ENCODE results near the gene PLPP4.

PLPP4 gene

DNA sequence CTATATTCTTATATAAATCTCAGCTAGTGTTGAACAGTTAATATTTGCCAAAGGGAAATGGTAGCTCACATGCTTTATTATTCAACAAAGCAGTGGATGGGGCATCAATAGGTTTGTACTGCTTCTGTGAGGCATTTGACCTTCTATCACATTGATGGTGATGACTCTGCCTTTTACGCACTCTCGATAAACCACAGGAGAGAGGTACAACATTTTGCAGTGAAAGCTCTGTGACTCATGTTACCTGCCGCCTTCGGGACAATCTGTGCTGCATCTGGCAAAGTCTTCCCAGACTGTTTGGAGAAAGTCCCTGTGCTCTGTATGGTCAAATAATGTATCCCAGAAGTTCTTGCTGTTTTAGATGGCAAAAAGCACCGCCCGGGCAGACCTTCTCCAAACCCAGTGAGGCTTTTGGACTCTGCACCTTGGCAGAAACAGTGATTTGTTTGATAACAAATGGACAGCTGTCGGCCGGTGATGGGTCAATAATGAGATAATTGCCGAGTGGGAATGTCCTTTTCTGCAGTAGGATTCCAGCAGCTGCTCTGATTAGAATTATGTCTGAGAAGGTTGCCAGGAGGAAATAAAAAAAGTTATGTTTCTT, 61.0 kb downstream of the PLPP4 start:
- no peak for DNase-seq (ENCODE audit: low read depth)

DNA sequence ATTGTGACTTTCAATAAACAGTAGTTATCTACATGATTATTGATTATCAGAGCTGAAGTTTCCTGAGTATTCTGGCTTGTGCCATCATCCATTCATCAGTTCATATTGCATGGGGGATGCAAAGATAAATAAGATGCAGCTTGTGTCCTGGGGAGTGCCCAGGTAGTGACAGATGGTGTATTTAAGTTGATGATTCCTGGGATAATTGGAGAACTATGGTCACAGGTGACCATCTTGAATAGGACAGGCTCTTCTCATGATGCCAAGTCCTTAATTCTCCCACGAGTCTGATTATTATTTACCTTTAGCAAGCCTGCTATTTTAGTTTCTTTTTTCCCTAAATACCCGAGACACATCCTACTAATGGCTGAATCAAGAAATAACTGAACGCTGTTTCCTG, 64.9 kb downstream of the PLPP4 start:
- no peak for DNase-seq (ENCODE audit: low read depth)

DNA sequence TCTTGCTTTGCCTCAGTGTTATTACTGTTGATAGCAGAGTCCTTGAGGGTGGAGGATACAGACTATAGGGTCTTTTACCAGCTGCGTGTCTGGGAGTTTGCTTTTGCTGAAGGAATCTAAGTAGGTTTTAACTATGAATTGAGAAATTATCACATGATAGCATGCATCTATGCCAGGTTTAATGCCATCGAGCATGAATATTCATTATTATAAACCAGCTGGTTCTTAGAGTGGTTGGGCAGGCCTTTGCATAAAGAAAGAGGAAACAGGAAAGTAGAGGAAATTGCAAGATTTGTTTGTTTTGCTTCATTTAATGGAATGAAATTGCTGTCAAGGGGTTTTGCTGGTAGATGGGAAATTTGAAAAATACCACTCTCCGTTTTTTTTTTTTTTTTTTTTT, 70.7 kb downstream of the PLPP4 start:
- DNase-seq (ENCODE audit: low read depth), result no peak

DNA sequence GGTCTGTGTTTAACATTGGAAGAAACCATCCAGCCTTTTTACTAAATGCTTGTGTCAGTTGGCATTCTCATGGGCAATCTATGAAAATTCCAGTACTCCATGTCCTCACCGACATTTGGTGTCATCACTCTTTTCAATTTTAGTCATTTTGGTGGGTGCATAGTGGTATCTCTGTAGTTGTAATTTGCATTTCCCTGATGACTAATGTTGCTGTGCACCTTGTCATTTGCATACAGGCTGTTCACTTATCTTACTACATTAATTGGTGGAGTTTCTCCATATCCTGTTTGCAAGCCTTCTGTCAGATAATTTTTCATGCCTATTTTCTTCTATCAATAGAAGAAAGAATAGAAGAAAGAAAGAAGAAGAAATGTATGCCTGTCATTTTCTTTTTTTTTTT, 73.7 kb downstream of the PLPP4 start:
- no peak for DNase-seq (ENCODE audit: low read depth)

DNA sequence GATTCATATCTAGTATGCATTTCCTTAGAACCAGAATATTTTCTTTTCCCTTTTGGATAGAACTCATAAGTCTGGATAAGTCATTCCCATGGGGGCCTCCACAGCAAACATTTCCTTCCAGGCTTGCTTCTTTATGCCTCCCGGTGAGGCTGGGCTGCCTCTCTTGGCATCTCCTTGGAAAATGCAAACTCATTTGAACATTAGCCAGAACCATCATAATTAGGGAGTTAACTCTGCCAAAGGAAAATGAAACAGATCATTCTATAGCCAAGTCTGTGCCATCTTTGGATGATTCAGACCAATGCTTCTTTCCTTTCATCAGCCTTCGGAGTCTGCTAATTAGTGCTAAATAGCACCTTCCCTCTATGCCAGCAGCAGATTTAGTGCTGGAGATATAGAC, 81.1 kb downstream of the PLPP4 start:
- no peak for DNase-seq (ENCODE audit: low read depth)

DNA sequence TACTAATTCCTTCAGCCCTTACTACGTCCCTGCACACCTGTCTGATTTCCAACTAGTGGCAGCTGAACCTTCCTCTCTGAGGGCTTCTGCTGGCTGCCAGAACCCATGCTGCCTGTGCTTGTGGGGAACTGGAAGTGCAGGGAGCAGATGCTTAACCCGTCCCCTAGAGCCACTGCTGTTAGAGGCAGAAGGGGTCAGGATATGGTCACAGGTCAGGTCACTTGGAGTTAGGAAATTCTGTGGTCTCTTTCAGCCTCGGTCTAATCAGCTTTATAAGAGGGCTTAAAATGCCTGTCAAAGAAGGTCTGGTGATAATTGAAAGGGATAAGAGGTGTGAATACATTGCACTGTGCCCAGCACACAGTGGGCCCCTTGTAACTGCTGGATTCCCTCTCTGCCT, 82.0 kb downstream of the PLPP4 start:
- no peak for DNase-seq (ENCODE audit: low read depth)

DNA sequence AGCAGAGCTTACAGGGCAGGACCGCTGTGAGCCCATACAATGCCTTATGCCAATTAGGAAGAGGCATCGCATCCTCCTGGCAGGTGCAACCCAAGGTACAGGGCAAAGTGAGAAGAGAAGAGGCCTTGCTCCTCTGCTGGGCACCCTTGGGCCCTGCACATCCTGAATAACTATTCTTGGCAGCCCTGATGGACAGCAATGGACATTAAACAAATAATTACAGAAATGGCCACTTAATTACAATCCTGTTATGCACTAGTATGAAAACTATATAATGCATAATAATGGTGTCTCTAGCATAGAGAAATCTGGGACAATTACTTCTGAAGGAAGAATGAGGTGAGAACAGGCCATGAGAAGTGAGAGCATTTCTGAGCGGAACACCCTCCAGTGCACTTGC, 83.5 kb downstream of the PLPP4 start:
- no peak for DNase-seq (ENCODE audit: low read depth)

DNA sequence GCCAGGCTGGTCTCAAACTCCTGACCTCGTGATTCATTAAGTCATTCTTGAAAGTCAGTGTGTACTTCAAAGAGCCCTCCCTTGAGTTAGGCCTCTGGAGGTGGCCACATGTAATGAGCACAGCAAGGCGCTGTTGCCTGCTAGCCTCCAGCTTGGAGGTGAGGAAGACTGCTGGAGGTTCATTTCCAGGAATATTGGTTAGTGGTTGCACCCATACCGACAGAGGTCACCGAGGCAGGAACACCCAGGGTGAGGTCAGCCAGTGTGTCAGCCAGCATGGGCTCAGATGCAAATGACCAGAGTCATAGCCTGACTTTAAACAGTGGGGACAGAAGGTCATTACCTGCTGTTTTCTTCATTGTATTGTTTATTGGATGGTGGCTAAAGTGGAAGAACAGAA, 85.0 kb downstream of the PLPP4 start:
- no peak for DNase-seq (ENCODE audit: low read depth)

DNA sequence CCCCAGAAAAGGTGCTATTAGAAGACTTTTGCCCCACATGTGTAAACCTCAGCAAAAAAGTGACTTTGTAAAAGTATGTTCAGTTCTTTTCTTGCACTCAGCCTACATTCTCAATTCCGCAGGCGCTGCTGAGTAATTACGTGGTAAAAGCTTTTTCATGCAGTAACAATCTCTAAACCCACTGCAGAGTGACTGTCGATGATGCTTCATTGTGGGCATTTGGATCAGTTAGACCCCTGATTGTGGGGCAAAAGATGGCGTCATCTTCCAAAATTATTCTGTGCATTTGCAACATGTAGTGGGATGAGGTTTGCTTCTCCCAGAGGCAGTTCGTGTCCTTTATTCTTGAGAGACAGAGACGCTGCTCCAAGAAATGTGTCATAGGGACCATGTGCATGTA, 85.6 kb downstream of the PLPP4 start:
- no peak for DNase-seq (ENCODE audit: low read depth)

DNA sequence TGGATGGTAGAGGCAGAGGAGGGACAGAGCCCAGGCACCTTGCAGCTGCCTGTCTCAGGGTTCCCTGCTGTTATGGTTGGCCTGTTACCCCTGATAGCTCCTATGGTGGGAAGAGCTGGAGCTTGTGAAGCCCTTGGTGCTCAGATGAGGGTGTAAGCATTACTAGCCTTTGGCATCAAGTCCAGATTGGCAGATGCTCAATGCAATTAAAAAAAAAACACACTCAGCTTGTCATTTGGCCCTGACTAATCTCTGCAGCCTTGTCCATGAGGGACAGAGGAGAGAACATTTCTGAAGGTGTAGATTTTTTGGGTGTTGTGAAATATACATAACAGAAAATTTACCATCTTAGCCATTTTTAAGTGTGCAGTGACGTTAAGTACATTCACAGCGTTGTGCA, 86.3 kb downstream of the PLPP4 start:
- DNase-seq (ENCODE audit: low read depth), result no peak

DNA sequence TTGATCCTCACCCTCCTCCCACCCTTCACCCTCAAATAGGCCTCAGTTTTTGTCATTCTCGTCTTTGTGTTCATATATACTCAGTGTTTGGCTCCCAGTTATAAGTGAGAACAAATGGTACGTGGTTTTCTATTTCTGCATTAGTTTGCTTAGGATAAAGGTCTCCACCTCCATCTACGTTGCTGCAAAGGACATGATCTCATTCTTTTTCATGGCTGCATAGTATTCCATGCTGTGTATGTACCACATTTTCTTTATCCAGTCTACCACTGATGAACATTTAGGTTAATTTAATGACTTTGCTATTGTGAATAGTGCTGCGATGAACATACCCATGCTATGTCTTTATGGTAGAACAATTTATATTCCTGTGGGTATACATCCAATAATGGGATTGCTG, 91.2 kb downstream of the PLPP4 start:
- DNase-seq (ENCODE audit: low read depth), result no peak

DNA sequence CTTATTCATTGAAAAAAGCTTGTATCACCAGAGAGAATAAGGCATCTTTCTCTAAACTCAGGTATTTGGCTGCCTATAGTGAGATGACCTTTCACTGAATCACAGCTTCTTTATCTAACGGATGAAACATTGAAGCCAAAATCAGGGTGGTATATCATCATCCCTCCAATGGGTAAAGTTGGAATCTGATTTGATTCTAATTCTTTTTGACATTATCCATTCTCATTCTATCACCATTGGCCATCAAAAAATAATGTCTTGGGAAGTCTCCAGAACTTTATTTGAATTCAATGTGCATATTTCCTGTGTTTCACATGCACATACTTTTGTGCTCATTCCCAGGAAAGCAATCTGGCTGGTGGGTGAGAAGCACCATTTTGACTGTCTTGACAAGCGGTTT, 95.2 kb downstream of the PLPP4 start:
- DNase-seq (ENCODE audit: low read depth), result no peak

DNA sequence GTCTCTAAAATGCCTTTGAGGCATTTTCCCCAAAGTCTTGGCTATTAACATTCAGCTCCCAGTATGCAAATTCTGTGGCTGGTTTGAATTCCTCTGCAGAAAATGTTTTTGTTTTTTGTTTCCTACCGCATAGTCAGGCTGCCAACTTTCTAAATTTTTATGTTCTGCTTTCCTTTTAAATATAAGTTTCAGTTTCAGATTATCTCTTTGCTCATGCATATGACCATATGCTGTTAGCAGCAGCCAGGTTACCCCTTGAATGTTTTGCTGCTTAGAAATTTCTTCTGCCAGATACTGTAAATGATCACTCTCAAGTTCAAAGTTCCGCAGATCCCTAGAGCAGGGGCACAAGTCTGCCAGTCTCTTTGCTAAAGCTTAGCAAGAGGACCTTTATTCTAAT, 96.9 kb downstream of the PLPP4 start:
- DNase-seq (ENCODE audit: low read depth), result no peak

DNA sequence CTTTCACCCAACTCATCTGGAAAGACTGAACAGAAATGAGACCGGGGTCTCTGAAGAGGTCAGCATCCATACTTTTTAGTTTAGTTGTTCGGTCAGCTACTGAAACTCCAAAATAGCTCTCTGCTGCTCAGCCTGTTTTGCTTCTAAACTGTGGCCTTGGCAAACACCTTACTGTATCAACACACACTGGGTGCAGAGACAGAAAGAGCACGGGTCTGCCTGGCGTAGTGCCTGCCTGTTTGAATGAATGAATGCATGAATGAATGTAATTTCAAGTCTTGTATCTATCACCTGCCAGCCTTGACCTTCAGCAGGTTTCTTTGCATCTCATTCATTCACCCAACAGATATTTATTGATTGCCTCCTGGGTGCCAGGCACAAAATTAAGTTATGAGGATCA, 98.4 kb downstream of the PLPP4 start:
- DNase-seq (ENCODE audit: low read depth), result no peak

DNA sequence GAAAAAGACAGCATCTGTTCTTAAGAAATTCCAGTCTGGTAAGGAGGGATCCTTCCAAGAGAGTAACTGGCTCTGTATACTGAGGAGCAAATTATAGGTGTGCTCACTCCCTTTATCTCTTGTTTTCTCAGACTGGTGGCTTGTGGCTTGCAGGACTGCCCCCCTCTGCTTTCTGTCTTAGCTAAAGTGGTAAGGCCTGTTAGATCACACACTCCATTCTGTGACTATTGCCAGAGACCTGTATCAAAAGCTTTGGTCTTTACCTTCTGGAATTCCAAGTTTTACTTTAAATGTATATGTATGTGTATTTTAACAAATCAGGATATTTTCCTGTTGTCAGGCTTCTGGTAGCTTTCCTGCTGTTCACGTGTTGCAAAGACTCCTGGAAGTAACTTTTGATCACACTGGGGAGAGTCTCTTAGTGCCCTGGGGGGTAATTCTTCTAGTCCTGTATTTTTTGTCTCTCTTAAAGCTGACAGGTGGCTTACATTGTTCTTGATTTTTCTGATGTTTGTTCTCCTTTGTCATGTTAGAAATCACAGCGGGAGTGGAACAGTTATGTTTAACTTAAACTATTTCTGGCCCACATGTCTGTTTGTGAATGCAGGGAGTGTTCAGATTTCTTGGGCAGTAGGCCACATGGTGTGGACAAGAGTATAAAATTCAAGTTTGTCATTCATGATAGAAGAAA, 99.0 kb downstream of the PLPP4 start:
- DNase-seq (ENCODE audit: low read depth), result no peak

DNA sequence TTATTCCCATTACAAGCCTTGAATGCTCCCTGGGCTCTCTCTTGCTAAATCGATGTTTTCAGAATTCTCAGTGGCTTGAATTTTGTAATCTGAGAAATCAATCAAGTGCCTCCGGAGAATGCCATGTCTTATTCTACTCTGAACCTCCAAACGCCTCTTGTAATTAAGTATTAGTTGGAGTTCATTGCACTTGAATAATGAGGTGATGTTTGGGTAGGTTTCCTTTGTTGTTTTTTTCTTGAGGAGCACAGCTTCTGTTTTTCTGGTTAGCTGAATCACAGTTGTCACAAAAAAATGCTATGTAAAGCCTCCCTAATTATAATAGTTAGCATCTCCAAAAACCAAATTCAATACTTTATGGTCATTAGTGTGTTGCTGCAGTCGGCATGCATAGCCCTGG, 100.3 kb downstream of the PLPP4 start:
- no peak for DNase-seq (ENCODE audit: low read depth)

DNA sequence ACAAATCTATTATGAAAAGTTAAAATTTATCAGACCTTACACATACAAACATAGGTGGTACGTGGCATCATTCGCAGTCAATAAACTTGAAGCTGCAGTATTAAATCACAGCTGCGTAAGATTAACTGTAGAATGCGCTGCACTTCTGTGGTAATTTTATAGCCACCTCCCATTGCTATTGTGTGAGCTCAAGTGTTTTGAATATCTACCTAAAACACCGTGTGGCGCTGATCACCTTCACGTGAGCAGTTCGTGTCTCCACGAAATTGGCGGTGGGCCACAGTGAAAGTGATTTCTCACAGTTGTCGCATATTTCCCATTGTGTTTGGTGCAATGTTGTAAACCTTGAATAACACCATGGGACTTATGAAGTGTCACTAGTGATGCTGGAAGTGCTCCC, 102.8 kb downstream of the PLPP4 start:
- no peak for DNase-seq (ENCODE audit: low read depth)

DNA sequence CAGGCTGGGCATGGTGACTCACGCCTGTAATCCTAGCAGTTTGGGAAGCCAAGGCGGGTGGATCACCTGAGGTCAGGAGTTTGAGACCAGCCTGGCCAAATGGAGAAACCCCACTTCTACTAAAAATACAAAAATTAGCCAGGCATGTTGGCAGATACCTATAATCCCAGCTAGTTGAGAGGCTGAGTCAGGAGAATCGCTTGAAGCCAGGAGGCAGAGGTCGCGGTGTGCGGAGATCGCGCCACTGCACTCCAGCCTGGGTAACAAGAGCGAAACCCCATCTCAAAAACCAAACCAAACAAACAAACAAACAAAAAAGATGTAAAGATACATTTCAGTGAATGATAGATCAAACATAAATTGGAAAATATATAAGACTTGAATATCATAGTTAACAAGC, 105.9 kb downstream of the PLPP4 start:
- no peak for DNase-seq (ENCODE audit: low read depth)

DNA sequence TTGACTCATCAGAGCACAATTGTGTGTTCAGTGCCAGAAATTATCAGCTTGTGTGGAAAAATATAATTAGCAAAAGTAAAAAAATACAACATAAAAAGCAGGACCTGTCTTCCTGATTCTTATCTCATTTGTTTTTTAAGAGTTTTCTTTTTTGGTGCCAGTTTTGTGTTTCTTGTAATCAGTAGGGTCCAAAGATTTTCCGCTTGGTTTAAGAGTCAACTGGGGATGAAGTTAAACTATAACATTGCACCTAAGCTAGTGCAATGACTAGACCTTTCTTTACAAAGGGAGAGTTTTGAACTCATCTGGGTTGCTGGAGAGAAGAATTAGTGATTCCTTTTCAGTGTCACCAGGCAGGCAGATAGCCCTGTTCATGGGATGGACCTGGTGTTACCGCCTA, 113.4 kb downstream of the PLPP4 start:
- no peak for DNase-seq (ENCODE audit: low read depth)

DNA sequence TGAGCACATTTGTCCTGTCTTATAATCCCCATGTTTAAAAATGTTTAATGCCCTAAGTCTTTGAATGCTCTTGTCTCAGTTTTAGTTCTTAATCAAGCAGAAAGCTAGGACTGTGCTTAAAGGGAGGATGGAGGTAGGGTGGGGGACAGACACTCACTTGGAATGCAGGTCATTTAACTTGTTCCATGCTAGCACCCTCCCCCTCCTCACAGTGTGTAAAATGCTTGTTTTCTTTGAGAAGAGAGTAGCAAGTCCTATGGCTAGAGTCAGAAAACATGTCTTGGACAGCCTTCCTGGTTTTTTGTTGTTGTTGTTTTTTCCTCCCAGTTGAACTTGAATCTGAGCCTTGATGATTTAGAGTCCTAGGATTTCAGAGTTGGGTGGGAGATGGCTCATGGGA, 114.2 kb downstream of the PLPP4 start:
- DNase-seq (ENCODE audit: low read depth), result no peak

DNA sequence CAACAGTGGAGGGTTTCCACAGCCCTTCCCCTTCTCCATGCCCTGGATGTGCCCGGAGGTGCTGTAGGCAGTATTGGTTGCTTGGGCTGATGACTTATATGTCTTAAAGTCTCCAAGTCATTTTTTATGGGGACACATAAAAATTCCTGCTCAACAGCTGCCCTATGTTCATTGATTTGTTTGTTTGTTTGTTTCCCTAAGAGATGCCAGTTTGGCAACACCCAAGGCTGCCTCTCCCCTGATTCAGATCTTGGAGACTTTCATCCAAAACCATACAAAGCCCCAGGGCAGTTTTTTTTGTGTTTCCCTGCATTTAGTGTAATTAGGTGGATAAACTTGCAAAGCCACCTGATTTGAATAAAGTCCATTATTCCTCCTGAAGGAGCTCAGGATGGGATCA, 115.3 kb downstream of the PLPP4 start:
- no peak for DNase-seq (ENCODE audit: low read depth)

DNA sequence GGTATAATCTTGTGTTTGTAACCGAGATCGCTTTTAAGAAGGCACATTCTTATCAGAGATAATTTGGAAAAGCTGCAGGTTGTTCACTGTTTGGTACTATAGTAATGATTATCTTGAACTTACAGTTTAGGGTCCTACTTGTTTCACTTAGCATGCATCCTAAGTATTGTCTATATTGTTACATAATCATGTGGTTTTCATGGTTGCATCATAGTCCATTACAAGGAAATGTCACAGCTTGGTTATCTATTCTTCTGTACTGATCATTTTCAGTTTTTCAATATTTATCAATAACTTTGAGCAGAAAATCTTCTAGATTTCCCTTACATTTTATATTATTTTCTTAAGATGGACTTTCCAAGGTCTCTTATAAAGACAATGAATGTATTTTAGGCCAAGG, 116.3 kb downstream of the PLPP4 start:
- no peak for DNase-seq (ENCODE audit: low read depth)

DNA sequence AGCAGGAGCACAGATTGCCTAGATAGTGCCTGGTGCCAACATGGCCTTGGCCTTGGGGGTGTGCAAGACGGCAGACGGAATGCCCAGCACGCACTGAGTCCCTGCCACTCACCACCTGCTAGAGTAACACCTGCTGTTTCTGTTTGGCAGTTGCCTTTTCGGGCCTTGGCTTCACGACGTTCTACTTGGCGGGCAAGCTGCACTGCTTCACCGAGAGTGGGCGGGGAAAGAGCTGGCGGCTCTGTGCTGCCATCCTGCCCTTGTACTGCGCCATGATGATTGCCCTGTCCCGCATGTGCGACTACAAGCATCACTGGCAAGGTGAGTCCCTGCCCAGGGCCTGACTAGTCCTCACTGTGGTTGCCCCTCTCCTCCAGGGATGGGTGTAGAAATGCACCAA, 118.0 kb downstream of the PLPP4 start:
- DNase-seq (ENCODE audit: low read depth), result no peak

DNA sequence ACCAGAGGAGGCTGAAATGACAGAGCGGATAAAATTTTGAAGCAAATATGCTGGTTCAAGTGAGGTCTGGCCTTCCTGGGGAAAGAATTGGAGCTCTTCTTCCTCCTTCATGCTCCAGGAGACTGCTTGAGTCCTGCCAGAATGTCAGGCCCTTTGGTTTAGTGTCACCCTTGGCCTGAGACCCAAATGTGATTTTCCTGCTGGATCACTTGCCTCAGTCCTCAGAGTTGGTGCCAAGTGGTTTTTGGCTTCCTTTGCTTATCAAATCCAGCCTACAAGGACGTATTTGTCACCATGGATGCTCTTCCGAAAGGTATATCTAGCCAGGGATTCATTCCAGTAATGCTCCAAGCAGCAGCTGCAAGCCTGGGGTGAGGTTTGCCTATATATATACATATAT, 118.4 kb downstream of the PLPP4 start:
- DNase-seq (ENCODE audit: low read depth), result no peak

DNA sequence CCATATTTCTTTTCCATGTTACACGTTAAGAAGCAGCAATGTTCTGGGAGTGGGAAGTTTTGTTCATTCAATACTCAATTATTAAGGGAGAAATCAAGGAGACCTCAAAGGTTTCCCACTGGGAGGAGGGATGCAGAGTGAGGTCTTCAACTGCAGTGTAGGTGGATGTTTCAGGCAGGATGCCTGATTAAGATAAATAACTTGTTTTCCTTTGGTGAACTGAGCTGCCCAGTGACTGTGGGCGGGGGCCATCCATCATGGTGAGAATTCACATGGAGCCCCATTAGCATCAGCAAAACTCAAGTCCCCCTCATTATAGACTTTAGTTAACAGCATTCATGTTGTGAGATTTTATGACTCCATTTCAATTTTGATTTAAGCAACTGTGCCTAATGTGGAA, 121.1 kb downstream of the PLPP4 start:
- DNase-seq (ENCODE audit: low read depth), result no peak

Data from GM04503 (cell line).